ENCODE measurements around the gene WWC1.

WWC1 gene

DNA sequence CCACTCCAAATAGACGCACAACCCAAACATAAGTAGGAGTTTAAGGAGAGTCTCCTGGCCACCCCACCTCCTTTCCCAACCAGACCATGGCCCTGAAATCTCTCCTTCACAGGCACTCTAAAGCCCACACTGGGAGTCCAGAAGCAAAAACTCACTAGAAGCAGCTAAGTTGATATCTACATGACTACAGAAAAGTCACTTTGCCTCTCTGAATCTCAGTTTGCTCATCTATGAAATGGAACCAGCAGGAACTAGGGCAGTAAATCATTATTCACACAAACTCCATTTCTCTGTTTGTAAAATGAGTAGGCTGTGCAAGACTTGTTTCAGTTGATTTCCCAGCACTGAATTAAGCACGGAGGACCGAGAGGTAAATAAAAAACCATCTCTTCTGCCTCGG lies 4.1 kb upstream of the WWC1 start:
- Mint-ChIP-seq H3K4me3 (no peak overlapping the region), H3K27ac (no peak overlapping the region), H3K4me1 (peaks cover 30% of the 10 kb centered on the region), H3K27me3 (ENCODE audit: low read depth, poor library complexity) (peaks cover 29% of the 10 kb centered on the region), H3K9me3 (peaks cover 42% of the 10 kb centered on the region), H3K36me3 (ENCODE audit: low read depth) (peaks cover 5% of the 10 kb centered on the region)
- TF ChIP-seq, protein P1, sequence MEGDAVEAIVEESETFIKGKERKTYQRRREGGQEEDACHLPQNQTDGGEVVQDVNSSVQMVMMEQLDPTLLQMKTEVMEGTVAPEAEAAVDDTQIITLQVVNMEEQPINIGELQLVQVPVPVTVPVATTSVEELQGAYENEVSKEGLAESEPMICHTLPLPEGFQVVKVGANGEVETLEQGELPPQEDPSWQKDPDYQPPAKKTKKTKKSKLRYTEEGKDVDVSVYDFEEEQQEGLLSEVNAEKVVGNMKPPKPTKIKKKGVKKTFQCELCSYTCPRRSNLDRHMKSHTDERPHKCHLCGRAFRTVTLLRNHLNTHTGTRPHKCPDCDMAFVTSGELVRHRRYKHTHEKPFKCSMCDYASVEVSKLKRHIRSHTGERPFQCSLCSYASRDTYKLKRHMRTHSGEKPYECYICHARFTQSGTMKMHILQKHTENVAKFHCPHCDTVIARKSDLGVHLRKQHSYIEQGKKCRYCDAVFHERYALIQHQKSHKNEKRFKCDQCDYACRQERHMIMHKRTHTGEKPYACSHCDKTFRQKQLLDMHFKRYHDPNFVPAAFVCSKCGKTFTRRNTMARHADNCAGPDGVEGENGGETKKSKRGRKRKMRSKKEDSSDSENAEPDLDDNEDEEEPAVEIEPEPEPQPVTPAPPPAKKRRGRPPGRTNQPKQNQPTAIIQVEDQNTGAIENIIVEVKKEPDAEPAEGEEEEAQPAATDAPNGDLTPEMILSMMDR (IDR thresholded peaks at IDR 0.05): no peak
- DNase-seq: no peak

DNA sequence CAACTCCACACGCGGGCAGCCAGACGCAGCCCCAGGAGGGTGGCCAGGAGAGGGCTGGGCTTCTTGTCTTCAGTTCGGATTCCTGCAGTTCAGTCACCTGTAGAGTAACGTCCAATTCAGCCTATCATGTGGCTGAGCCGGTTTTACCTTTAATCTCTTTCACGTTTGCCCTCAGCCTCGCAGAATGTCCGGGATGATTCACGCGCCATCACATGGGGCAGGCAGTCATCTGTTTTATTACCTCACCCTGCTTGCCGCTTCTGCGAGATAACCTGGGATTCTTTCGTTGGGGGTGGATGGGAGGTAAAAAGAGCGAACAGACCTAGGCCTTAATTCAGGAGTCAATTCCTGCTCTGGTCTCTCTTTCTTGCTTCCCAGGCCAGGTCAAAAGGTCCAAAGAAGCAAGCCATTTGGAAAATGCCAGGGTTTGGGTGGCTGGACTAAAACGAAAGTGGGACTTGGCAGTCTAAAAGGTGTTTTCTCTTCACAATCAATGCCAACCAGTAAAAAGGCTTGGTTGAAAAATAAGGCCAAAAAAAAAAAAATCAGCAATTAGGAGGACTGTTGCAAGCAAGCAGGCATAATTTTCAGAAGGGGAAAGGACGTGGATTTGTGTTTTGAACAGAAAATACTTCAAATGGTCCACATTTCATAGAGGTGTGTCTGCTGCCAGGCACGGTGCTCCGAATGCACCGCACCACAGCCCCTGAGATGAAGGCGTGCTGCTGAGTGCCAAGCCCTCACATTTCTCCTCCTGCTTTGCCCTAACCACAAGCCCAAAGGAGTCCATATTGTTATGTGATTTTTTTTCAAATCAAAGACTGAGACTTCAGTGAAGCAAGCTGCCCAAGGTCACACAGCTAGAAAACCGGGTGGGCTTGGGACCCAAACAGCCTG lies 2.8 kb upstream of the WWC1 start:
- TF ChIP-seq, protein P1 (IDR thresholded peaks at IDR 0.05): no peak
- Mint-ChIP-seq H3K27ac (no peak overlapping the region), H3K4me3 (peak overlapping the region; percentile 41), H3K27me3 (ENCODE audit: low read depth, poor library complexity) (peaks cover 40% of the 10 kb centered on the region), H3K4me1 (peaks cover 39% of the 10 kb centered on the region), H3K36me3 (ENCODE audit: low read depth) (peaks cover 5% of the 10 kb centered on the region), H3K9me3 (peaks cover 30% of the 10 kb centered on the region)
- DNase-seq: no peak

DNA sequence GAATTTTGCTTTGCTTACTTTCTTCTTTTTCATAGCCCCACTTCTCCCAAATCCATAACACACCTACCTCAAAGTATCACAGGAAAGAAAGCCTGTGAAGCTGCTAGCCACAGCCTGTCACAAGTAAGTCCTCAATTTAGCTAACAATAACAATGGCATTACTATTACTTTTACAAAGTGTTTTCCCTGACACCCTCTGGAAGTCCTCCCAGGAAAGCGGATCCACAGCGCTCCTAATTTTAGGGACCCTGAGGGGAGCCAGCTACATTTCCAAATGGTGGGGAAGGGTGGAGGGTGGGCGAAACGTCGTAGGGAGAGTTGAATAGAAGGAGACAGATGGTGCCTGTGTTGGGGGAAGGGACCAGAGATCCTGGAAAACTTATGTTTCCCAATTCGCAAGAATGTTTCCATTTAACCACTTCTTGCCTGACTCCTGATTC lies 523 bp upstream of the WWC1 start:
- TF ChIP-seq, protein P1 (IDR thresholded peaks at IDR 0.05): no peak
- H3K27ac Mint-ChIP-seq: no peak overlapping the region
- peaks cover 50% of the 10 kb centered on the region for H3K27me3 Mint-ChIP-seq (ENCODE audit: low read depth, poor library complexity)
- DNase-seq: no peak
- H3K9me3 Mint-ChIP-seq: peaks cover 10% of the 10 kb centered on the region
- peak overlapping the region; percentile 84 for H3K4me3 Mint-ChIP-seq
- H3K4me1 Mint-ChIP-seq: peaks cover 56% of the 10 kb centered on the region
- H3K36me3 Mint-ChIP-seq (ENCODE audit: low read depth): no peaks in the 10 kb centered on the region

DNA sequence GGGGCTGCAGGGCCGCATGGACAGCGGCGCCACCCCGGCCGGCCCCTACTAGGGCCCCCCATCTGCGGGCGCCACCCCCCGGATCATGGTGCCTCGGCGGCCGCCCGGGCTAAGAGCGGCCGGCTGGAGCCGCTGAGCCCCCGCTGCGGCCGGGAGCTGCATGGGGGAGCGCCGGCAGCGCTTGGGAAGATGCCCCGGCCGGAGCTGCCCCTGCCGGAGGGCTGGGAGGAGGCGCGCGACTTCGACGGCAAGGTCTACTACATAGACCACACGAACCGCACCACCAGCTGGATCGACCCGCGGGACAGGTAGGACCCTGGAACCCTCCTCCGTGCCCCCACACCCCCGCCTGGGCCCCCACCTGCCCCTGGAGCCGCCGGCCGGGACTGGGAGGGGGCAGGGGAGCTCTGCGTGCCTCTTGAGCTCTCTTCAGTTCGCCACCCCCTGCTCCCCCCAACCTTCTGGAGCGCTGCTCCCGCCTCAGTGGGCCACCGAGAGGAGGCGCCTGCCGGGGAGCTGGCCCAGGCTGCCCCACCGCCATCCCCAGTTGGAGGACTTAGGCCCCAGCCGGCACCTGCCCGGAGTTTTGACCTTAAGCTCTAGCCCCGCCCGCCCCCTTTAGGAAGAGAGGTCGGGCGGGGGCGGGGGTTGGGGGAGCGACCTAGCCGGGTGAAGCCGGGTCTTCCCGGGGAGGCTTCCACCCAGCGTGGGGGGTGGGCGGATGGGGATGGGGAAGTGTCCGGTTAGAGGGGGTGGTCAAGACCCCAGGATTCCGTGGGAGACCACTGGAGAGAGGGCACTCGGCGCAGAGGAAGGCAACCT lies 730 bp downstream of the WWC1 start:
- no peaks in the 10 kb centered on the region for H3K36me3 Mint-ChIP-seq (ENCODE audit: low read depth)
- peak; percentile 28 for DNase-seq
- H3K27me3 Mint-ChIP-seq (ENCODE audit: low read depth, poor library complexity): peaks cover 39% of the 10 kb centered on the region
- H3K27ac Mint-ChIP-seq: no peak overlapping the region
- H3K4me3 Mint-ChIP-seq: peak overlapping the region; percentile 72
- TF ChIP-seq, protein P1 (IDR thresholded peaks at IDR 0.05): no peak
- peaks cover 3% of the 10 kb centered on the region for H3K9me3 Mint-ChIP-seq
- peaks cover 52% of the 10 kb centered on the region for H3K4me1 Mint-ChIP-seq

DNA sequence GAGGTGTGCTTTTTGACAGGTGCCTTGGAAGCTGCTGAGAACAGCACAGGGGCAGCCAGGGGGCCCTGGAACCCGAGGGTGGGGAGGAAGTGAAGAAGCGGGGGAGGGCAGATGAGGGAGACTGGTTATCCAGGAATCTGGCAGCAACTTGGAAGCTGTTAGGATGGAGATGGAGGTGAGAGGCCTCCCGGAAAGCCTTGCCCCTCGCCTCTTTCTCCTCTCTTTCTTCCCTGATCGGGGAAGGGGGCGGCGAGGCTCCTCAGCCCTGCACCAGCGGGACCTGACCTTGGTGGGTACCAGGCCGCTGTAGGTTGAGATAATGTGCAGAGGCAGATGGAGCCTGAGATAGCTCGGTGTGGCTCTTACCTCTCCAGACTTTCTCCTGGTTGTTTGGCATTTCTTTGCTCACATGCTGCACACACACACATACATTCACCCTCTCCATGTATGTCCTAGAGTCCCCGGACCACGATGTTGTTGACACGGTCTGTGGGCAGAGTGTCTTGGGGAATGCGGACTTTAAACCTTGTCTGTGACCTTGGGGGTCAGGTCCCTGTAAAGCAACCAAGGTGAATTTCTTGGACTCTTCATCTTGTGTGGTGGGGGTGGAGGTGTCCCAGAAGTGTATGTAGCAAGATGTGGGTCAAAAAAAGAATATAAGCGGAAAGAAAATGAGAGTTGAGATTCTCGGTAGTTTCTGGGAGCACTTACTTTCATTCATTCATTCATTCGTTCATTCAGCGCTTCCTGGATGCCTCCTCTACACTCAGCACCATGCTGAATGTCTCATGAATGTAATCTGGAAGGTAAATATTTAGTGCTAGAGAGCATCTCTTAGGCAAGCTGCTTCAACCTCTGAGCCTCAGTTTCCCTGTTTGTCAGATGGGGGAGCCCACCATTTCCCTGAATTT lies 1.6 kb downstream of the WWC1 start:
- peaks cover 35% of the 10 kb centered on the region for H3K27me3 Mint-ChIP-seq (ENCODE audit: low read depth, poor library complexity)
- peak overlapping the region; percentile 72 for H3K4me3 Mint-ChIP-seq
- TF ChIP-seq, protein P1 (IDR thresholded peaks at IDR 0.05): no peak
- H3K9me3 Mint-ChIP-seq: no peaks in the 10 kb centered on the region
- no peak overlapping the region for H3K27ac Mint-ChIP-seq
- H3K4me1 Mint-ChIP-seq: peaks cover 43% of the 10 kb centered on the region
- DNase-seq: no peak
- no peaks in the 10 kb centered on the region for H3K36me3 Mint-ChIP-seq (ENCODE audit: low read depth)
